ENCODE data around the gene CDC7. TPM values are rescaled to one million over a fixed set of nuclear protein-coding genes. Genes with fewer than 3 reads are reported as not detected.

Gene CDC7
- total RNA-seq, 2 donors from 2014 or later: 3.5 to 10.3 TPM

DNA sequence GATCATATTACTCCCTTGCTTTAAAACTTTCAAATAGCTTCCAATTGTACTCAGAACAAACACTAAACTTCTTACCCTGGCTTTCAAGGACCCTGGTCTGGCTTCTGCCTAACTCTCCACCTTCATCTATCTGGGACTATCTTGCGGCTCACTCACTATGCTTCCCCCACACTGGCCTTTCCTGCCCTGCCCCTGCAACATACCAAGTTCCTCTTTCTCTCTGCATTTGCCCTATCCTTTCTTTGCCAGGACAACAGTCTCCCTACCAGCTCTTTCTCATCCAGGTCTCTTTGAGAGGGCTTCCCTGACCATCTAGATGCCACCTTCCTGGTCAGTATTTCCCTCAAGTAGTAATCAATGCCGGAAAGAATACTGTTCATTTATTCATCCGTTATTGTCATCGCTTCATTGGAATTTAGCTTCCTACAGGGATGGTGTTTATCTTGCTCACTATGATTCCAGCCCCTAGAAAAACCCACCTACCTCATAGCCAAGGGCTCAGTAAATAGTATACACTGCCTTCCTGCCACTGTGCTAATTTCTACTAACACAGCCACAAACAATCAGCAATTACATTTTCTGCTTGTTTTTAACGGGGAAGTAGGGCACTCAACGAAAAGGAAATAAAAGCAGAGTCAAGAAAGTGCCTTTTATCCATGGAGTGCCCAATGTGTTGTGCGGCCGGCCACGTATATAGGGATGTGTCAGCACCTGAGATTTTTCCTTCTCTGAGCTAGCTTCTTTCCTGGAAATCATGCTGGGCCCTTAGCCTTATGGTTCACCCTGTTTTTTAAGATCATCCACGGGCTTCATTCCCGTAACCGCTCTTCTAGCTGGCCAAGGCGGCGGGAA is 521 bp upstream of the CDC7 start:
- Histone ChIP-seq H3K4me3 (peak overlapping the region; percentile 56), H3K9me3 (no peaks in the 10 kb centered on the region), H3K36me3 (no peaks in the 10 kb centered on the region), H3K27me3 (no peaks in the 10 kb centered on the region), H3K27ac (peak overlapping the region; percentile 76), H3K9ac (ENCODE audit: low read depth in 2 of 2, low read length in 2 of 2) (peak overlapping the region; percentile 1 to 80), H3K4me1 (peaks cover 9% of the 10 kb centered on the region)
- TF ChIP-seq, protein P1, sequence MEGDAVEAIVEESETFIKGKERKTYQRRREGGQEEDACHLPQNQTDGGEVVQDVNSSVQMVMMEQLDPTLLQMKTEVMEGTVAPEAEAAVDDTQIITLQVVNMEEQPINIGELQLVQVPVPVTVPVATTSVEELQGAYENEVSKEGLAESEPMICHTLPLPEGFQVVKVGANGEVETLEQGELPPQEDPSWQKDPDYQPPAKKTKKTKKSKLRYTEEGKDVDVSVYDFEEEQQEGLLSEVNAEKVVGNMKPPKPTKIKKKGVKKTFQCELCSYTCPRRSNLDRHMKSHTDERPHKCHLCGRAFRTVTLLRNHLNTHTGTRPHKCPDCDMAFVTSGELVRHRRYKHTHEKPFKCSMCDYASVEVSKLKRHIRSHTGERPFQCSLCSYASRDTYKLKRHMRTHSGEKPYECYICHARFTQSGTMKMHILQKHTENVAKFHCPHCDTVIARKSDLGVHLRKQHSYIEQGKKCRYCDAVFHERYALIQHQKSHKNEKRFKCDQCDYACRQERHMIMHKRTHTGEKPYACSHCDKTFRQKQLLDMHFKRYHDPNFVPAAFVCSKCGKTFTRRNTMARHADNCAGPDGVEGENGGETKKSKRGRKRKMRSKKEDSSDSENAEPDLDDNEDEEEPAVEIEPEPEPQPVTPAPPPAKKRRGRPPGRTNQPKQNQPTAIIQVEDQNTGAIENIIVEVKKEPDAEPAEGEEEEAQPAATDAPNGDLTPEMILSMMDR (IDR thresholded peaks at IDR 0.05): no peak
- no peak for DNase-seq
- intact Hi-C loops (cut with DNase I): no loop called here

DNA sequence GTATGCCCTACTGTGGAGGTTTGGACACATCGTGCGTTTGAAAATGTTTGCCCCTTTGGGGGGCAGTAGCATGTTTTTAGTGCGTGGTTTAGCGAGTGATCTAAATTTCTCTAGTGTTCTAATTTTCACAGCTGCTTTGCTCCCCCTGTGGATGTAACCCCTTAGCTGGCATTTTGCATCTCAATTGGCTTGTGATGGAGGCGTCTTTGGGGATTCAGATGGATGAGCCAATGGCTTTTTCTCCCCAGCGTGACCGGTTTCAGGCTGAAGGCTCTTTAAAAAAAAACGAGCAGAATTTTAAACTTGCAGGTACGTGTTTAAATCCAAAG is 836 bp downstream of the CDC7 start:
- Histone ChIP-seq H3K4me3 (peak overlapping the region; percentile 56), H3K4me1 (peaks cover 9% of the 10 kb centered on the region), H3K9me3 (no peaks in the 10 kb centered on the region), H3K36me3 (no peaks in the 10 kb centered on the region), H3K9ac (ENCODE audit: low read depth in 2 of 2, low read length in 2 of 2) (peak overlapping the region in 1 of 2 donors; percentile 80), H3K27ac (peak overlapping the region; percentile 76), H3K27me3 (no peaks in the 10 kb centered on the region)
- TF ChIP-seq, protein P1 (IDR thresholded peaks at IDR 0.05): peak; percentile 5
- intact Hi-C loops (cut with DNase I): no loop called here
- DNase-seq: no peak

DNA sequence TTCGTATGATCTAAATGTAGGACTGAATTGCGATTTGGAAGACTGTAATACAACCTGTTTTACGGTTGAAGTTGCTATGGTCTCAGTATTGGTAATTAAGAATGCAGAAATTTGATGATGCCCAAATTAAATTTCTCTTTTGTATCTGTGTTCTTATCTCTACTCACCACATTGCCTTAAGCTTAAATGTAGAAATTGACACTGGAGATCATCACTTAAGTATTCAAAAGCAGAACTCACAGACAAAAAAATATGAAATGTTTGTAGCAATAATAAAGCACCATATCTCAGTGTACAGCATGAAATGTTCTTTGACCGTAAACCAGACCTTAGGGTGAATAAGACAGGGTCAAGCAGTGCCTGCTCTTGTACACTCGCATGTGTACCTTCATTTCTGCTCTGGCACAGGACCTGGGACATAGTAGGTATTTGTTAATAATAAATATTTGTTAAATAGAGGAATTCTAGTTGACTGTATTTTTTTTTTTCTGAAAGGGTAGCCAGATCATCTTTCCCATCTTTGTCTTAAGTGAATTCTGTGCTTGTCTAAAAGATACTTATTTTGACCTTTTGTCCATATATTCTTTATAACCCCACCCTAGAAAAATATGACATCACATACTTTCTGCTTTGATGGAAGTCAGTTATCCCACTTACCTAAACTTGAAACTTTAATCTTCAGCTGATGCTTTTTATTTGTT is 1.5 kb downstream of the CDC7 start:
- TF ChIP-seq, protein P1 (IDR thresholded peaks at IDR 0.05): no peak
- no peaks in the 10 kb centered on the region for H3K36me3 ChIP-seq
- DNase-seq: no peak
- H3K9me3 ChIP-seq: no peaks in the 10 kb centered on the region
- H3K27me3 ChIP-seq: no peaks in the 10 kb centered on the region
- H3K27ac ChIP-seq: no peak overlapping the region
- H3K9ac ChIP-seq (ENCODE audit: low read depth in 2 of 2, low read length in 2 of 2): no peak overlapping the region
- intact Hi-C loops (cut with DNase I): no loop called here
- peak overlapping the region; percentile 56 for H3K4me3 ChIP-seq
- peaks cover 9% of the 10 kb centered on the region for H3K4me1 ChIP-seq

DNA sequence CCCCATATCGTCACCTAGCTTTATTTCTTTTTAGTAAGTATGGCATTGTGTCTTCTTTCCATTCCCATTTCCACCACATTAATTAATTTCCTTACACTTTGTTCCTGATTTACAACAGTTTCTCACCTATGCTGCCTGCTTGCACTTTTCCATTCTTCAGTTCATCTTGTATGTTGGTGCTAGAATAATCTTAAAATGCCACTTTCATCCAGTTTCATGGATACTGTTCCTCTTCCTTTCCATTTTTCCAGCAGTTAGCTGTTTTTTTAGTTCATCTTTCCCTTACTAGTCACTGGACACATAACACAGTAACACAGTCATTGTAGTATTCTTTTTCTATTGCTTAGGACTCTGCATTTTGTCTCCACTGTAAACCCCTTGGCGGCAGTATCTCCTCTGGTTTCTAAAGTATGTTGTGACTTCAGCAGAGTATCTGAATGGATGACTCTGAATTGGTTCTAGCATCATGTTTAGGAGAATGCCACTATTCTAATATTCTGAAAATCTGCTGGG is 2.1 kb downstream of the CDC7 start:
- Histone ChIP-seq H3K36me3 (no peaks in the 10 kb centered on the region), H3K27ac (no peak overlapping the region), H3K4me3 (no peak overlapping the region), H3K27me3 (no peaks in the 10 kb centered on the region), H3K4me1 (peaks cover 9% of the 10 kb centered on the region), H3K9ac (ENCODE audit: low read depth in 2 of 2, low read length in 2 of 2) (no peak overlapping the region), H3K9me3 (no peaks in the 10 kb centered on the region)
- intact Hi-C loops (cut with DNase I): no loop called here
- DNase-seq: no peak
- TF ChIP-seq, protein P1 (IDR thresholded peaks at IDR 0.05): no peak

DNA sequence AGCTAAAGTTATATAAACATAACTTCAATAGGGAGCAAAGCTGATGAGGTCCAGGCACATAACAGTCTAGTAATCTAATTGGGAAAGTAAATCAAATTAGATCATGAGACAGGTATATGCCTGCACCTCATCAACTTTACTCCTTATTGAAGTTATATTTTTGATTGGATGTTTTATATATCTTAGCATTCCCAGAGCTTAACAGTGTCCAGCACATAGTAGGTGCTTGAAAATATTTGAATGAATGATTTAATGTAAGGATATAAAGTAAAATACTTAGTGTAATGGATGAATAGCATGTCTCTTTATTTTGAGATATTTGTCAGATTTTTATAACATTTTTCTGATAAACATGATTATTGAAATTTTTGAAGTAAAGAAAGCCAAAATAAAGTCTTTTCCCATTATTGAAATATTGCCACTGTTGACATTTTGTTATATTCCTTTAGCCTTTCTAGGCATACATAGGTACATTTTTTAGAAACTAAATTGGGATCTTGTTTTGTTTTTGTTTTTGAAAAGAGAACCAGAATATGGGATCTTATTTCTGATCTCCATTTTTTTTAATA is 2.8 kb downstream of the CDC7 start:
- TF ChIP-seq, protein P1 (IDR thresholded peaks at IDR 0.05): no peak
- Histone ChIP-seq H3K36me3 (no peaks in the 10 kb centered on the region), H3K4me3 (no peak overlapping the region), H3K9me3 (no peaks in the 10 kb centered on the region), H3K27me3 (no peaks in the 10 kb centered on the region), H3K27ac (no peak overlapping the region), H3K4me1 (peaks cover 9% of the 10 kb centered on the region), H3K9ac (ENCODE audit: low read depth in 2 of 2, low read length in 2 of 2) (no peak overlapping the region)
- DNase-seq: no peak
- intact Hi-C loops (cut with DNase I): no loop called here
